ENCODE results near the gene SUDS3. TPM values are rescaled to one million over a fixed set of nuclear protein-coding genes. Genes with fewer than 3 reads are reported as not detected.

The SUDS3 gene
- total and polyA plus RNA-seq, 2 donors (not counting 1 experiment from before 2014, with no cell fraction given): 20.3 to 31.4 TPM

- Histone ChIP-seq H3K4me2 (ENCODE audit: extremely low read depth, insufficient read depth, low read length) (no peak overlapping the region), H4K20me1 (ENCODE audit: control insufficient read depth, extremely low read depth, insufficient read depth, low read length) (no peaks in the 10 kb centered on the region), H3K27me3 (ENCODE audit: control insufficient read depth, insufficient read depth, low read length) (no peaks in the 10 kb centered on the region), H3K4me1 (ENCODE audit: control insufficient read depth, extremely low read depth, insufficient read depth, low read length) (peaks cover 3% of the 10 kb centered on the region), H2AFZ (ENCODE audit: low read length) (no peak overlapping the region), H3K9ac (ENCODE audit: insufficient read depth, low read length) (no peak overlapping the region), H3K36me3 (ENCODE audit: control insufficient read depth, insufficient read depth, low read length) (no peaks in the 10 kb centered on the region), H3K9me3 (ENCODE audit: control insufficient read depth, insufficient read depth, low read depth, low read length) (no peaks in the 10 kb centered on the region), H3K27ac (ENCODE audit: insufficient read depth, low read length) (no peak overlapping the region), H3K79me2 (ENCODE audit: control insufficient read depth, insufficient read depth, low read length) (no peaks in the 10 kb centered on the region), H3K4me3 (replicated peaks in 1 of 4; ENCODE audit: control extremely low read depth in 1 of 4, insufficient read depth in 1 of 4, low read depth in 3 of 4, low read length in 4 of 4) (no peak overlapping the region)
- DNase-seq (ENCODE audit: low read depth in 2 of 2): peak in 1 of 2 donors; percentile 11
- TF ChIP-seq EZH2 (IDR thresholded peaks at IDR 0.05; ENCODE audit: low read length, missing control alignments): no peak
- no peak for TF ChIP-seq CTCF (conservative IDR thresholded peaks at IDR 0.05 in 1 of 2, IDR thresholded peaks at IDR 0.05 in 1 of 2; ENCODE audit: low read depth in 1 of 2, low read length in 2 of 2)
These were observed 60.6 kb downstream of the SUDS3 start for GRCh38 chr12:118436986-118437385.

GRCh38 chr12:118439068-118439467 lies 62.7 kb downstream of the SUDS3 start:
- H3K27me3 ChIP-seq (ENCODE audit: control insufficient read depth, insufficient read depth, low read length): no peaks in the 10 kb centered on the region
- H3K9me3 ChIP-seq (ENCODE audit: control insufficient read depth, insufficient read depth, low read depth, low read length): no peaks in the 10 kb centered on the region
- H3K9ac ChIP-seq (ENCODE audit: insufficient read depth, low read length): no peak overlapping the region
- no peak overlapping the region for H3K4me2 ChIP-seq (ENCODE audit: extremely low read depth, insufficient read depth, low read length)
- TF ChIP-seq CTCF (conservative IDR thresholded peaks at IDR 0.05 in 1 of 2, IDR thresholded peaks at IDR 0.05 in 1 of 2; ENCODE audit: low read depth in 1 of 2, low read length in 2 of 2) (no peak), EZH2 (IDR thresholded peaks at IDR 0.05; ENCODE audit: low read length, missing control alignments) (no peak)
- H3K36me3 ChIP-seq (ENCODE audit: control insufficient read depth, insufficient read depth, low read length): no peaks in the 10 kb centered on the region
- H2AFZ ChIP-seq (ENCODE audit: low read length): no peak overlapping the region
- H3K4me1 ChIP-seq (ENCODE audit: control insufficient read depth, extremely low read depth, insufficient read depth, low read length): peaks cover 3% of the 10 kb centered on the region
- H4K20me1 ChIP-seq (ENCODE audit: control insufficient read depth, extremely low read depth, insufficient read depth, low read length): no peaks in the 10 kb centered on the region
- H3K79me2 ChIP-seq (ENCODE audit: control insufficient read depth, insufficient read depth, low read length): no peaks in the 10 kb centered on the region
- DNase-seq (ENCODE audit: low read depth in 2 of 2): no peak
- H3K27ac ChIP-seq (ENCODE audit: insufficient read depth, low read length): no peak overlapping the region
- H3K4me3 ChIP-seq (replicated peaks in 1 of 4; ENCODE audit: control extremely low read depth in 1 of 4, insufficient read depth in 1 of 4, low read depth in 3 of 4, low read length in 4 of 4): no peak overlapping the region

- Histone ChIP-seq H3K4me1 (ENCODE audit: control insufficient read depth, extremely low read depth, insufficient read depth, low read length) (no peaks in the 10 kb centered on the region), H3K27ac (ENCODE audit: insufficient read depth, low read length) (no peak overlapping the region), H3K4me3 (replicated peaks in 1 of 4; ENCODE audit: control extremely low read depth in 1 of 4, insufficient read depth in 1 of 4, low read depth in 3 of 4, low read length in 4 of 4) (no peak overlapping the region), H3K36me3 (ENCODE audit: control insufficient read depth, insufficient read depth, low read length) (no peaks in the 10 kb centered on the region), H2AFZ (ENCODE audit: low read length) (no peak overlapping the region), H3K4me2 (ENCODE audit: extremely low read depth, insufficient read depth, low read length) (no peak overlapping the region), H3K9me3 (ENCODE audit: control insufficient read depth, insufficient read depth, low read depth, low read length) (no peaks in the 10 kb centered on the region), H3K79me2 (ENCODE audit: control insufficient read depth, insufficient read depth, low read length) (no peaks in the 10 kb centered on the region), H3K9ac (ENCODE audit: insufficient read depth, low read length) (no peak overlapping the region), H4K20me1 (ENCODE audit: control insufficient read depth, extremely low read depth, insufficient read depth, low read length) (no peaks in the 10 kb centered on the region), H3K27me3 (ENCODE audit: control insufficient read depth, insufficient read depth, low read length) (no peaks in the 10 kb centered on the region)
- DNase-seq (ENCODE audit: low read depth in 2 of 2): no peak
- TF ChIP-seq CTCF (conservative IDR thresholded peaks at IDR 0.05 in 1 of 2, IDR thresholded peaks at IDR 0.05 in 1 of 2; ENCODE audit: low read depth in 1 of 2, low read length in 2 of 2): no peak
- no peak for TF ChIP-seq EZH2 (IDR thresholded peaks at IDR 0.05; ENCODE audit: low read length, missing control alignments)
These were observed 69.9 kb downstream of the SUDS3 start for GRCh38 chr12:118446247-118446646.

Data from fibroblast of lung (primary cell).